ENCODE measurements around the gene ZNF668.

Gene ZNF668

GRCh38 chr16:31055613-31056012 is 18.4 kb downstream of the ZNF668 start:
- Histone ChIP-seq H2AFZ (ENCODE audit: low read length) (no peak overlapping the region), H3K9me2 (replicated peaks; ENCODE audit: insufficient read depth, low read length) (no peaks in the 10 kb centered on the region), H3K79me2 (ENCODE audit: low read length) (no peaks in the 10 kb centered on the region), H3F3A (ENCODE audit: insufficient read depth, low read length) (no peaks in the 10 kb centered on the region), H4K20me1 (ENCODE audit: insufficient read depth, low read length) (no peaks in the 10 kb centered on the region; the same call in 1 of the 2 replicates), H3K4me3 (ENCODE audit: low read length) (no peak overlapping the region), H3K27ac (ENCODE audit: low read length) (no peak overlapping the region), H3K9me3 (replicated peaks; ENCODE audit: insufficient read depth, low read length) (no peaks in the 10 kb centered on the region), H3K27me3 (replicated peaks; ENCODE audit: insufficient read depth, low read length) (no peaks in the 10 kb centered on the region), H3K36me3 (replicated peaks; ENCODE audit: insufficient read depth, low read length) (no peaks in the 10 kb centered on the region), H3K4me1 (ENCODE audit: low read length) (no peaks in the 10 kb centered on the region), H3K9ac (ENCODE audit: low read length) (no peak overlapping the region), H3K4me2 (ENCODE audit: low read depth, low read length) (no peak overlapping the region)
- DNase-seq, result no peak
- TF ChIP-seq EZH2 (optimal IDR thresholded peaks at IDR 0.05; ENCODE audit: low read depth, low read length) (no peak), EZH2phosphoT487 (IDR thresholded peaks at IDR 0.05; ENCODE audit: low read length) (no peak), CTCF (IDR thresholded peaks at IDR 0.05; ENCODE audit: low read length) (no peak)

- Histone ChIP-seq H2AFZ (ENCODE audit: low read length) (no peak overlapping the region), H3K79me2 (ENCODE audit: low read length) (no peaks in the 10 kb centered on the region), H3K4me1 (ENCODE audit: low read length) (no peaks in the 10 kb centered on the region), H3K9ac (ENCODE audit: low read length) (no peak overlapping the region), H3K9me2 (replicated peaks; ENCODE audit: insufficient read depth, low read length) (no peaks in the 10 kb centered on the region), H3F3A (ENCODE audit: insufficient read depth, low read length) (no peaks in the 10 kb centered on the region), H3K9me3 (replicated peaks; ENCODE audit: insufficient read depth, low read length) (no peaks in the 10 kb centered on the region), H4K20me1 (ENCODE audit: insufficient read depth, low read length) (no peaks in the 10 kb centered on the region), H3K4me3 (ENCODE audit: low read length) (no peak overlapping the region), H3K27me3 (replicated peaks; ENCODE audit: insufficient read depth, low read length) (no peaks in the 10 kb centered on the region), H3K4me2 (ENCODE audit: low read depth, low read length) (no peak overlapping the region), H3K27ac (ENCODE audit: low read length) (no peak overlapping the region), H3K36me3 (replicated peaks; ENCODE audit: insufficient read depth, low read length) (no peaks in the 10 kb centered on the region)
- DNase-seq, result no peak
- TF ChIP-seq CTCF (IDR thresholded peaks at IDR 0.05; ENCODE audit: low read length) (no peak), EZH2phosphoT487 (IDR thresholded peaks at IDR 0.05; ENCODE audit: low read length) (no peak), EZH2 (optimal IDR thresholded peaks at IDR 0.05; ENCODE audit: low read depth, low read length) (no peak)
Measured at GRCh38 chr16:31052114-31052513, 21.9 kb downstream of the ZNF668 start.

GRCh38 chr16:31050280-31051030 is 23.6 kb downstream of the ZNF668 start:
- no peaks in the 10 kb centered on the region for H3K4me1 ChIP-seq (ENCODE audit: low read length)
- H3K9me2 ChIP-seq (replicated peaks; ENCODE audit: insufficient read depth, low read length), result no peaks in the 10 kb centered on the region
- no peak overlapping the region for H3K27ac ChIP-seq (ENCODE audit: low read length)
- no peak for DNase-seq
- H3K4me2 ChIP-seq (ENCODE audit: low read depth, low read length), result no peak overlapping the region
- no peaks in the 10 kb centered on the region for H4K20me1 ChIP-seq (ENCODE audit: insufficient read depth, low read length)
- no peak overlapping the region for H3K9ac ChIP-seq (ENCODE audit: low read length)
- no peaks in the 10 kb centered on the region for H3K79me2 ChIP-seq (ENCODE audit: low read length)
- no peaks in the 10 kb centered on the region for H3K36me3 ChIP-seq (replicated peaks; ENCODE audit: insufficient read depth, low read length)
- H2AFZ ChIP-seq (ENCODE audit: low read length), result no peak overlapping the region
- no peaks in the 10 kb centered on the region for H3F3A ChIP-seq (ENCODE audit: insufficient read depth, low read length)
- no peaks in the 10 kb centered on the region for H3K9me3 ChIP-seq (replicated peaks; ENCODE audit: insufficient read depth, low read length)
- H3K27me3 ChIP-seq (replicated peaks; ENCODE audit: insufficient read depth, low read length), result no peaks in the 10 kb centered on the region
- TF ChIP-seq CTCF (IDR thresholded peaks at IDR 0.05; ENCODE audit: low read length), result no peak
- TF ChIP-seq EZH2phosphoT487 (IDR thresholded peaks at IDR 0.05; ENCODE audit: low read length), result no peak
- no peak for TF ChIP-seq EZH2 (optimal IDR thresholded peaks at IDR 0.05; ENCODE audit: low read depth, low read length)
- H3K4me3 ChIP-seq (ENCODE audit: low read length), result no peak overlapping the region
